HG02623 (cell line): Measurements from ENCODE around the gene DHRS12.
A peak's percentile ranks its signal among the peaks of the same experiment; 100 is the strongest.
"Not testable (repeated sequence)": the region's sequence is repeated elsewhere in the genome, so short reads cannot be mapped to it uniquely, and the experiment has no call there.

ENCODE experiments used
- ATAC-seq: cut with Tn5 transposase; IDR thresholded peaks from one replicate; pipeline ENCODE4 v1.9.1; 2021; ENCODE audit warnings: moderate library complexity; ENCODE audit not compliant: unreplicated experiment

Gene DHRS12

GRCh38 chr13:51828730-51829567, 25.0 kb upstream of the DHRS12 start:
- no peak for ATAC-seq

- no peak for ATAC-seq
These were observed 23.3 kb upstream of the DHRS12 start for GRCh38 chr13:51827254-51827653.

GRCh38 chr13:51826606-51827005, 22.6 kb upstream of the DHRS12 start:
- no peak for ATAC-seq

GRCh38 chr13:51825681-51826254, 21.8 kb upstream of the DHRS12 start:
- ATAC-seq, result no peak

GRCh38 chr13:51825165-51825592, 21.2 kb upstream of the DHRS12 start:
- ATAC-seq, result no peak

- ATAC-seq, result not testable (repeated sequence)
These were observed 20.7 kb upstream of the DHRS12 start for GRCh38 chr13:51824712-51825111.

GRCh38 chr13:51823863-51824262, 19.9 kb upstream of the DHRS12 start:
- no peak for ATAC-seq

- no peak for ATAC-seq
These were observed 19.4 kb upstream of the DHRS12 start for GRCh38 chr13:51823359-51823758.

GRCh38 chr13:51822106-51822815, 18.3 kb upstream of the DHRS12 start:
- no peak for ATAC-seq

GRCh38 chr13:51821606-51822005, 17.6 kb upstream of the DHRS12 start:
- ATAC-seq, result no peak

GRCh38 chr13:51820016-51820597, 16.1 kb upstream of the DHRS12 start:
- ATAC-seq, result no peak

- ATAC-seq, result no peak
These were observed 15.6 kb upstream of the DHRS12 start for GRCh38 chr13:51819544-51819943.

- peak; percentile 44 for ATAC-seq
These were observed 15.0 kb upstream of the DHRS12 start for GRCh38 chr13:51818781-51819511.

- no peak for ATAC-seq
These were observed 14.3 kb upstream of the DHRS12 start for GRCh38 chr13:51818276-51818675.

- no peak for ATAC-seq
These were observed 13.8 kb upstream of the DHRS12 start for GRCh38 chr13:51817717-51818116.

- no peak for ATAC-seq
These were observed 12.8 kb upstream of the DHRS12 start for GRCh38 chr13:51816604-51817249.

GRCh38 chr13:51815848-51816247, 11.9 kb upstream of the DHRS12 start:
- no peak for ATAC-seq

- peak; percentile 74 for ATAC-seq
These were observed 11.1 kb upstream of the DHRS12 start for GRCh38 chr13:51814825-51815650.

GRCh38 chr13:51814071-51814470, 10.1 kb upstream of the DHRS12 start:
- no peak for ATAC-seq
